ENCODE measurements around the gene TERT. TPM values are rescaled to one million over a fixed set of nuclear protein-coding genes. Genes with fewer than 3 reads are reported as not detected.

Gene TERT
- polyA plus RNA-seq, 2 of the 4 experiments (the other 2 are of a cell fraction): 1.1 to 4.0 TPM

- FAIRE-seq: no peak
These were observed 78.5 kb downstream of the TERT start for GRCh38 chr5:1216211-1216917.

GRCh38 chr5:1215320-1216096 lies 79.4 kb downstream of the TERT start:
- H3K4me2 ChIP-seq: no peak overlapping the region
- ChIA-PET POLR2A (no interaction called here), CTCF (interaction anchor here (1.1 to 1.4 kb wide), 3 partner anchors 12 to 430 kb away, joined by 3 to 4 read pairs (median 3); no protein-coding TSS in a partner anchor)
- ATAC-seq (no peak), DNase-seq (ENCODE audit: low read depth in 1 of 2, low spot score in 1 of 2) (no peak), FAIRE-seq (no peak)
- TF ChIP-seq NPAS2 (CRISPR knock-in tag; IDR thresholded peaks at IDR 0.05; ENCODE audit: borderline replicate concordance) (no peak), CHD4 (IDR thresholded peaks at IDR 0.05; ENCODE audit: borderline replicate concordance) (no peak), POLR2A (IDR thresholded peaks at IDR 0.05; ENCODE audit: low read length) (no peak), RCOR1 (IDR thresholded peaks at IDR 0.05; ENCODE audit: low read depth, low read length) (no peak), FOSL2 (IDR thresholded peaks at IDR 0.05) (no peak), FOSL2 (CRISPR knock-in tag; IDR thresholded peaks at IDR 0.05) (no peak), TP53 (CRISPR knock-in tag; IDR thresholded peaks at IDR 0.05) (no peak), ZSCAN20 (CRISPR knock-in tag; IDR thresholded peaks at IDR 0.05) (no peak), BCL3 (IDR thresholded peaks at IDR 0.05) (no peak), RFX5 (IDR thresholded peaks at IDR 0.05) (no peak), USF2 (IDR thresholded peaks at IDR 0.05) (no peak), RAD21 (conservative IDR thresholded peaks at IDR 0.05 in 1 of 2, IDR thresholded peaks at IDR 0.05 in 1 of 2) (no peak), JUNB (IDR thresholded peaks at IDR 0.05) (no peak), ESRRA (IDR thresholded peaks at IDR 0.05; ENCODE audit: borderline replicate concordance, low read length) (no peak), KDM1A (IDR thresholded peaks at IDR 0.05; ENCODE audit: low read depth) (no peak), SMC3 (IDR thresholded peaks at IDR 0.05) (no peak), HOXA7 (CRISPR knock-in tag; IDR thresholded peaks at IDR 0.05) (no peak), PHF8 (IDR thresholded peaks at IDR 0.05; ENCODE audit: borderline replicate concordance, low read depth) (no peak)
- no peaks in the 10 kb centered on the region for H3K9me3 ChIP-seq
- H3K4me1 ChIP-seq: no peaks in the 10 kb centered on the region
- WGBS (ENCODE audit: missing lambda C conversion rate): 59% methylated on average over 22 of the region's 23 CpGs
- no peak overlapping the region for H3K4me3 ChIP-seq
- H3K27ac ChIP-seq: no peak overlapping the region

More at GRCh38 chr5:1216211-1216917, 78.5 kb downstream of the TERT start:
- ATAC-seq: no peak
- no peak overlapping the region for H3K4me3 ChIP-seq
- H3K9me3 ChIP-seq: no peaks in the 10 kb centered on the region
- H3K27ac ChIP-seq: no peak overlapping the region
- POLR2A ChIA-PET: no interaction called here
- H3K4me2 ChIP-seq: no peak overlapping the region
- CTCF ChIA-PET: interaction anchor here (1.1 to 2.0 kb wide), 4 partner anchors 13 to 429 kb away, joined by 3 to 5 read pairs (median 4); no protein-coding TSS in a partner anchor
- TF ChIP-seq KDM5A (IDR thresholded peaks at IDR 0.05) (no peak), HOXA7 (CRISPR knock-in tag; IDR thresholded peaks at IDR 0.05) (no peak), GATA3 (IDR thresholded peaks at IDR 0.05; ENCODE audit: borderline replicate concordance) (no peak), RNF2 (IDR thresholded peaks at IDR 0.05; ENCODE audit: borderline replicate concordance, low read depth) (no peak), HOXB5 (CRISPR knock-in tag; IDR thresholded peaks at IDR 0.05) (no peak), SREBF2 (IDR thresholded peaks at IDR 0.05) (no peak), TFCP2L1 (CRISPR knock-in tag; IDR thresholded peaks at IDR 0.05) (no peak), RAD21 (conservative IDR thresholded peaks at IDR 0.05 in 1 of 2, IDR thresholded peaks at IDR 0.05 in 1 of 2) (no peak), BCL3 (IDR thresholded peaks at IDR 0.05) (no peak), HES2 (IDR thresholded peaks at IDR 0.05) (no peak), ELK1 (IDR thresholded peaks at IDR 0.05; ENCODE audit: low read depth, low read length) (no peak), KDM1A (IDR thresholded peaks at IDR 0.05; ENCODE audit: low read depth) (no peak), MAZ (IDR thresholded peaks at IDR 0.05; ENCODE audit: borderline replicate concordance, low read depth, low read length) (no peak), ESRRA (IDR thresholded peaks at IDR 0.05; ENCODE audit: borderline replicate concordance, low read length) (no peak), MYC (IDR thresholded peaks at IDR 0.05; ENCODE audit: borderline replicate concordance, low read length) (no peak), ZFP36 (IDR thresholded peaks at IDR 0.05; ENCODE audit: borderline replicate concordance, partially characterized antibody) (no peak)
- 85% methylated on average over 32 of the region's 38 CpGs for WGBS (ENCODE audit: missing lambda C conversion rate)
- no peaks in the 10 kb centered on the region for H3K4me1 ChIP-seq
- DNase-seq (ENCODE audit: low read depth in 1 of 2, low spot score in 1 of 2): no peak
